Measurements from ENCODE around the gene MPHOSPH10. TPM values are rescaled to one million over a fixed set of nuclear protein-coding genes. Genes with fewer than 3 reads are reported as not detected.
"Not testable (repeated sequence)": the region's sequence is repeated elsewhere in the genome, so short reads cannot be mapped to it uniquely, and the experiment has no call there.

The MPHOSPH10 gene, protein sequence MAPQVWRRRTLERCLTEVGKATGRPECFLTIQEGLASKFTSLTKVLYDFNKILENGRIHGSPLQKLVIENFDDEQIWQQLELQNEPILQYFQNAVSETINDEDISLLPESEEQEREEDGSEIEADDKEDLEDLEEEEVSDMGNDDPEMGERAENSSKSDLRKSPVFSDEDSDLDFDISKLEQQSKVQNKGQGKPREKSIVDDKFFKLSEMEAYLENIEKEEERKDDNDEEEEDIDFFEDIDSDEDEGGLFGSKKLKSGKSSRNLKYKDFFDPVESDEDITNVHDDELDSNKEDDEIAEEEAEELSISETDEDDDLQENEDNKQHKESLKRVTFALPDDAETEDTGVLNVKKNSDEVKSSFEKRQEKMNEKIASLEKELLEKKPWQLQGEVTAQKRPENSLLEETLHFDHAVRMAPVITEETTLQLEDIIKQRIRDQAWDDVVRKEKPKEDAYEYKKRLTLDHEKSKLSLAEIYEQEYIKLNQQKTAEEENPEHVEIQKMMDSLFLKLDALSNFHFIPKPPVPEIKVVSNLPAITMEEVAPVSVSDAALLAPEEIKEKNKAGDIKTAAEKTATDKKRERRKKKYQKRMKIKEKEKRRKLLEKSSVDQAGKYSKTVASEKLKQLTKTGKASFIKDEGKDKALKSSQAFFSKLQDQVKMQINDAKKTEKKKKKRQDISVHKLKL
- total RNA-seq: 11.4 and 12.1 TPM in 2 replicates

DNA sequence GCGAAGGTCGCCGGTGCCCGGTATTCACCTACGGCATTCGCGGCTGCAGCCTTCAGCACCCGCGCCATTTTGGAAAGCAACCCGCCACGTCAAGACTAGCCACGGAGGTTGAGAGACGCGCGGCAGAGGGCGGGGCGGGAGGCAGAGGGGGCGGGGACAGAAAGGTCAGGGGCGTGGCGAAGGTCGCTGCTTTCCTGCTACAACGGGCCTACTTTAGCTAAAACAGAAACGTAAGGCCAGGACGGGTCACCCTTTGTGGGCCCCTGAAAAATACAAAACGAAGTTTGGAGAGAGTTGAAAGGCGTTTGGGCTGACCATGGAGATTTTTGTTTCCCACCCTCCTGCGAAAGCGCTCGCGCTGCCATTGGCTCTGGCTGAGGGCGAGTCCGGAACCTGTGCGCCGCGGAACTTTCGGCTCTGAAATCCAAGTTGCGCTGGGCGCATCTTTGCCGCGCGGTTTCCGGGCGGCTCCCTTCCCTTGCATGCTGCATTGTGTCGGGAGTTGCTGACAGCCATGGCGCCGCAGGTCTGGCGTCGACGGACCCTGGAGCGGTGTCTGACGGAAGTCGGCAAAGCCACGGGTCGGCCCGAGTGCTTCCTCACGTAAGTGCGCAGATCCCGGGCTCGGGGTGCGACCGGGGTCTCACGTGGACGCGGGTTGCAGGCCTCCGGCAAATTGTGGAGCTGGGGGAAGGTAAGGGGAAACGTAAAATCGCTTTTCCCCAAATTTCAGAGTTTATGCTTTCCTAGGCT lies at the start of gene MPHOSPH10, which contains the start of gene MCEE:
MPHOSPH10 (plus strand) TSS at position 483 of the 753 bp plus-strand sequence; CDS start at position 515, 32 bp downstream.
MCEE (minus strand) TSS at position 78 of the 753 bp plus-strand sequence; CDS start at position 68, 10 bp downstream.
- TF ChIP-seq, protein P1, sequence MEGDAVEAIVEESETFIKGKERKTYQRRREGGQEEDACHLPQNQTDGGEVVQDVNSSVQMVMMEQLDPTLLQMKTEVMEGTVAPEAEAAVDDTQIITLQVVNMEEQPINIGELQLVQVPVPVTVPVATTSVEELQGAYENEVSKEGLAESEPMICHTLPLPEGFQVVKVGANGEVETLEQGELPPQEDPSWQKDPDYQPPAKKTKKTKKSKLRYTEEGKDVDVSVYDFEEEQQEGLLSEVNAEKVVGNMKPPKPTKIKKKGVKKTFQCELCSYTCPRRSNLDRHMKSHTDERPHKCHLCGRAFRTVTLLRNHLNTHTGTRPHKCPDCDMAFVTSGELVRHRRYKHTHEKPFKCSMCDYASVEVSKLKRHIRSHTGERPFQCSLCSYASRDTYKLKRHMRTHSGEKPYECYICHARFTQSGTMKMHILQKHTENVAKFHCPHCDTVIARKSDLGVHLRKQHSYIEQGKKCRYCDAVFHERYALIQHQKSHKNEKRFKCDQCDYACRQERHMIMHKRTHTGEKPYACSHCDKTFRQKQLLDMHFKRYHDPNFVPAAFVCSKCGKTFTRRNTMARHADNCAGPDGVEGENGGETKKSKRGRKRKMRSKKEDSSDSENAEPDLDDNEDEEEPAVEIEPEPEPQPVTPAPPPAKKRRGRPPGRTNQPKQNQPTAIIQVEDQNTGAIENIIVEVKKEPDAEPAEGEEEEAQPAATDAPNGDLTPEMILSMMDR (IDR thresholded peaks at IDR 0.05; ENCODE audit: insufficient read depth, low read length, severe bottlenecking): no peak
- H3K4me3 ChIP-seq (ENCODE audit: low read depth, low read length): peak within 1 kb of the TSS; percentile 94
- no peaks in the 10 kb centered on the region for H3K27me3 ChIP-seq (ENCODE audit: control insufficient read depth, insufficient read depth, low read length)
- FAIRE-seq (no peak), DNase-seq (ENCODE audit: low read depth) (peak; percentile 81)
- peaks cover 6% of the 10 kb centered on the region for H3K36me3 ChIP-seq (ENCODE audit: control insufficient read depth, insufficient read depth, low read length)

DNA sequence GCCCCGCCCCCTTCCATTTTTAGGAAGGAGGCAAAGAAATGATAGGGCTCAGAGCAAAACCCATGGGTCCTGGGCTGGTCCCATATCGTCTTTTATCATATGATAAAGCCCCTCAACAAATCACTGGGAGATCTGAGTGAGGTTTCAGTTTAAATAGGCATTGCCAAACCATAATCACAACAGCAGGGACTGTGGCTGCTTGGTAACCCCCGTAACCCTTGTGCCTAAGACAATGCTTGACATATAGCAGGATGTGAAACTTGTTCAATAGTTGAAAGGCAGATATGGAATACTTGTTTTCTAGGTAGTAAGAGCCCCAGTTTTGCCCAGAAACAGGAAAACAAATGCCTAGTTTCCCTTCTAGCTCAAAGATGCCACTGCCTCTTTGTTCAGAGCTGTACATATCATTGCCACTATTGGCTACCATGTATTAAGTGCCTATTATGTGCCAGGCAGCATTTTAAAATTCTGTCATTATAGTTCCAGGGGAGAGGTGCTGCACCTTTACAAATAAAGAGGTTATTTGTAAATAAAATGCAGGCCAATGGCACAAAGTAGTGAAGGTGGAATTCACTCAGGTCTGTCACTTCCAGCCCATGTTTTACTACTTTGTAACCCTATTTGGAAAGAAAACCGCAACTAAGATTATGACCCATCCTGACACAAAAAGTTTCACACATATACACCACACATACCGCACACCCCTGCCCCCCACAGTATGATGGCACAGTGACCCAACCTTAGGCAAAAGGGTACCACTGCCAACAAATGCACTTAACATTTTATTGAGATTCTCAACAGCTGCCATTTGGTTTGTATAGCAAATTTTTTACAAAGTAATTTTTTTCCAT lies 47.8 kb upstream of the MPHOSPH10 start:
- TF ChIP-seq, protein P1 (IDR thresholded peaks at IDR 0.05; ENCODE audit: insufficient read depth, low read length, severe bottlenecking): no peak
- Histone ChIP-seq H3K27me3 (ENCODE audit: control insufficient read depth, insufficient read depth, low read length) (no peaks in the 10 kb centered on the region), H3K4me3 (ENCODE audit: low read depth, low read length) (no peak overlapping the region), H3K36me3 (ENCODE audit: control insufficient read depth, insufficient read depth, low read length) (peaks cover 6% of the 10 kb centered on the region)
- no peak for FAIRE-seq
- no peak for DNase-seq (ENCODE audit: low read depth)

DNA sequence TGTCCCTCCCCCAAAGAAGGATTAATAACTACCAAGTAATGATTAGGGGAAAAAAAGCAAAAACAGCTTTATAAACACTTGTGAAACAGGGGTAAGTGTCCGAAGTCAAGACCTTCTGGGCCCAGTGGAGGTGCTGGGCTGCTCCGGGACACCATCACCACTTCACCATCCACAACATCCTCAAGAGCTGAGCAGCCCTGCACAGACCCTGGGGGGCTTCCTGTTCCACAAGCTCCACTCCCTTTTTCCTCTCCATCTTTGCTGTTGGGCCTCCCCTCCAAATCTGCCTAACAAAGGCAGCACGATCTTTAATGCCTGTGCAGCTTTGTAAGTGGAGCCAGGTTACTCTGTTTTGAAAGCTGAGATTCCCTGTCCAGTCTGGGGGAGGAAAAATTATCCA lies 47.1 kb upstream of the MPHOSPH10 start:
- not testable (repeated sequence) for FAIRE-seq; H3K36me3 ChIP-seq (ENCODE audit: control insufficient read depth, insufficient read depth, low read length); DNase-seq (ENCODE audit: low read depth); H3K4me3 ChIP-seq (ENCODE audit: low read depth, low read length); H3K27me3 ChIP-seq (ENCODE audit: control insufficient read depth, insufficient read depth, low read length)

DNA sequence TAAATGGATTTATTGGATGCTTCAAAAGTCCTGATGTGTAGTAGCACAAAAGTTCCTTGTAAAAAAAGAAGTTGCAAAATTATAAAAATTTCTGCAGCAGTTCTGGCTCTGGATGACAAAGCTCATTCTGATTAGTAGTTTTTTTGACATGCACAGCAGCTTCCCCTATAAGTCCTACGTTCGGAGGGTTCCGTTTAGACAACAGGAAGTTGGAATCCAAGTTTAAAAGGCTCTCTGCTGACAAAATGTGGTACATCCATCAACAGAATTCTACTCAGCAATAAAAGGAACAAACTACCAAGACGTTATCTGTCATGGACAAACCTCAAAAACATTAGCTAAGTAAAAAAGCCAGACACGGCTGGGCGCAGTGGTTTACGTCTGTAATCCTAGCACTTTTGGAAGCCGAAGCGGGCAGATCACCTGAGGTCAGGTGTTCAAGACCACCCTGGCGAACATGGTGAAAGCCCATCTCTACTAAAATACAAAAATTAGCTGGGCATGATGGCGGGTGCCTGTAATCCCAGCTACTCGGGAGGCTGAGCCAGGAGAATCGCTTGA lies 46.6 kb upstream of the MPHOSPH10 start:
- not testable (repeated sequence) for DNase-seq (ENCODE audit: low read depth); FAIRE-seq; H3K36me3 ChIP-seq (ENCODE audit: control insufficient read depth, insufficient read depth, low read length); H3K4me3 ChIP-seq (ENCODE audit: low read depth, low read length); H3K27me3 ChIP-seq (ENCODE audit: control insufficient read depth, insufficient read depth, low read length)

DNA sequence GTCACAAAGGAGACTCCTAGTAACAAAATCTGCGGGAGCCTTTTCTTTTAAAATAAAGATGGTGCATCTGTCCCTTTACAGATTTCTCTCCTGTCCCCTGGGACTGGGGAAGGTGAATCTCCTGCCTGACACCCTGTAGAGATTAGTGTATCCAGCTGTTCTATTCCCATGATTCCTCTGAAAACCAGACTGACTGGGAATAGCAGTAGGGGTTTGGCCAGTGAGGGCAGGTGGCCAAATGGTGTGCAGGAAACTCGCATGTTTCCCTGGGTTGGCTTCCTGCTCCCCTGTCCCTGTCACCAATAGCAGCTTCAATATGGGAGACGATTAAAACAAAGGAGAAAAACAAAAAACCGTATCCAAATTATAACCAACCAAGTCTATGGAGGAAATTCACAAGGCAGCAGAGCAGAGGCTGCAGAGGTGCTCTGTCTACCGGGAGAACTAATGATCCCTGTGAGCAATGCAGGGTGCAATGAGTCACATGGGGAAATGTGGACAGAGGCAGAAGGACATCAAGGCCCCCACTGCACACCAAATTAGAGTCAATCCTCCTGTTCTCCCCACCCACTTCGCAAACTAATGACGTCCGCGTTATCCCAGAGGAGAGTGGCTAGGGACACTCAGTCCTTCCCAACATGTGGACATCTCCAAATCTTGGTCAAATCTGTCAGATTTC lies 45.0 kb upstream of the MPHOSPH10 start:
- not testable (repeated sequence) for H3K36me3 ChIP-seq (ENCODE audit: control insufficient read depth, insufficient read depth, low read length); H3K4me3 ChIP-seq (ENCODE audit: low read depth, low read length); DNase-seq (ENCODE audit: low read depth); H3K27me3 ChIP-seq (ENCODE audit: control insufficient read depth, insufficient read depth, low read length)
- FAIRE-seq: peak; percentile 47

DNA sequence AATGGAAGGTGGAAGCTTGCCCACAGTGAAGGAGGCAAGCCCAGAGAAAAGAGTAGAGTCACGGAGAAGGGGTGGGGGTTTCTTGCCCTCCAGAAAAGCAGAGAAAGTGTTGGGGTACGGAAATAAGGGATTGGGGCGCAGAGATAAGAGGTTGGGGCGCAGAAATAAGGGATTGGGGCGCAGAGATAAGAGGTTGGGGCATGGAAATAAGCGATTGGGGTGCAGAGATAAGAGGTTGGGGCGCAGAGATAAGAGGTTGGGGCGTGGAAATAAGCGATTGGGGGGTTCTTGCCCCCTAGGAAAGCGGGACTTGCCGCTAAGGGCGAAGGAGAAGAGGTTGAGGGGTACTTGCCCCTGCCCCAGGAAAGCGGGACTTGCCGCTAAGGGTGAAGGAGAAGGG lies 41.0 kb upstream of the MPHOSPH10 start:
- H3K36me3 ChIP-seq (ENCODE audit: control insufficient read depth, insufficient read depth, low read length); FAIRE-seq; H3K4me3 ChIP-seq (ENCODE audit: low read depth, low read length); DNase-seq (ENCODE audit: low read depth); H3K27me3 ChIP-seq (ENCODE audit: control insufficient read depth, insufficient read depth, low read length): not testable (repeated sequence)

DNA sequence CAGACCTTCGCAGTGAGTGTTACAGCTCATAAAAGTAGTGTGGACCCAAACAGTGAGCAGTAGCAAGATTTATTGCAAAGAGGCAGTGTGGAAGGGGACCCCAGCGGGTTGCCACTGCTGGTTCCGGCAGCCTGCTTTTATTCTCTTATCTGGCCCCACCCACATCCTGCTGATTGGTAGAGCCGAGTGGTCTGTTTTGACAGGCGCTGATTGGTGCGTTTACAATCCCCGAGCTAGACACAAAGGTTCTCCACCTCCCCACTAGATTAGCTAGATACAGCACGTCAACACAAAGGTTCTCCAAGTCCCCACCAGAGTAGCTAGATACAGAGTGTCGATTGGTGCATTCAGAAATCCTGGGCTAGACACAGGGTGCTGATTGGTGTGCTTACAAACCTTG lies 38.6 kb upstream of the MPHOSPH10 start:
- not testable (repeated sequence) for H3K4me3 ChIP-seq (ENCODE audit: low read depth, low read length); DNase-seq (ENCODE audit: low read depth); H3K27me3 ChIP-seq (ENCODE audit: control insufficient read depth, insufficient read depth, low read length); FAIRE-seq; H3K36me3 ChIP-seq (ENCODE audit: control insufficient read depth, insufficient read depth, low read length)

DNA sequence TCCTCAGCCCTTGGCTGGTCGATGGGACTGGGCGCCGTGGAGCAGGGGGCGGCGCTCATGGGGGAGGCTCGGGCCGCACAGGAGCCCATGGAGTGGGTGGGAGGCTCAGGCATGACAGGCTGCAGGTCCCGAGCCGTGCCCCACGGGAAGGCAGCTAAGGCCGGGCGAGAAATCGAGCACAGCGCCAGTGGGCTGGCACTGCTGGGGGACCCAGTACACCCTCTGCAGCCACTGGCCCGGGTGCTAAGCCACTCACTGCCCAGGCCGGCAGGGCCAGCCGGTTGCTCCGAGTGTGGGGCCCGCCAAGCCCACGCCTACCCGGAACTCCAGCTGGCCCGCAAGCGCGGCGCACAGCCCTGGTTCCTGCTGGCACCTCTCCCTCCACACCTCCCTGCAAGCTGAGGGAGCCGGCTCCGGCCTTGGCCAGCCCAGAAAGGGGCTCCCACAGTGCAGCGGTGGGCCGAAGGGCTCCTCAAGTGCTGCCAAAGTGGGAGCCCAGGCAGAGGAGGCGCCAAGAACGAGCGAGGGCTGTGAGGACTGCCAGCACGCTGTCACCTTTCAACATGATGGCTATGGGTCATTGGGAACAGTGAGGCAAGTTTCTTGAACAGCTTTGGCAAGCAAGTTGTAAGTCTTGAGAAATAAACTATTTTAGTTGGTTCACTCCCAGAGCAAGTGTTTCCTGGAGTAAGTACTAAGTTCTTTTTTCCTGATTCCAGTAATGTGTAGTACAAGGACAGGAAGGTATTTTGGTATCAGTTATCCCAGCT lies 37.8 kb upstream of the MPHOSPH10 start:
- FAIRE-seq; H3K27me3 ChIP-seq (ENCODE audit: control insufficient read depth, insufficient read depth, low read length); H3K4me3 ChIP-seq (ENCODE audit: low read depth, low read length); H3K36me3 ChIP-seq (ENCODE audit: control insufficient read depth, insufficient read depth, low read length); DNase-seq (ENCODE audit: low read depth): not testable (repeated sequence)
